A549 (cell line): Measurements from ENCODE around the gene ELAC2. TPM values are rescaled to one million over a fixed set of nuclear protein-coding genes. Genes with fewer than 3 reads are reported as not detected.

Source experiments
- ATAC-seq, 2 experiments: fragments of 200-7000 bp in 1 of 2; fragments of >200 bp in 1 of 2; cut with Nextera tagmentation in 1 of 2; cut with Tn5 transposase in 1 of 2; 3 replicates each; pipeline versions ENCODE4 v1.8.0 to v1.9.1; 2018 to 2020; ENCODE audit warnings: mild to moderate bottlenecking in 1 of 2, moderate library complexity in 1 of 2
- CTCF ChIA-PET: fragments of 300-600 bp; sonication (Branson Sonifier 250); formaldehyde crosslinking; extraction: SDS; loops from one replicate; lab custom pipeline; 2021; ENCODE audit warnings: antibody characterized with exemption, inconsistent platforms; lab: Yijun Ruan, JAX
- POLR2A ChIA-PET: fragments of 350-600 bp; formaldehyde crosslinking; extraction: SDS; loops from one replicate; lab custom pipeline; 2021; ENCODE audit warnings: antibody characterized with exemption, inconsistent platforms; lab: Yijun Ruan, JAX
- DNase-seq, 2 experiments: peaks; one replicate each; pipeline versions ENCODE4 v3.0.0 to v3.0.0-alpha.2; 2011 to 2016; ENCODE audit warnings: low read depth in 1 of 2, low spot score in 1 of 2
- FAIRE-seq: peaks from 2 replicates; lab custom pipeline; 2011; peaks lifted over from hg19 to GRCh38; lab: Jason Lieb, UNC
- H3K27ac ChIP-seq, 2 experiments: fragments of >200 bp; sonication (Bioruptor Twin); formaldehyde crosslinking; 3 replicates each; pipeline ENCODE4 v1.5.1; 2016 to 2017
- H3K4me1 ChIP-seq: fragments of >200 bp; sonication (Bioruptor Twin); formaldehyde crosslinking; 3 replicates; pipeline ENCODE4 v1.6.1; 2016
- H3K4me2 ChIP-seq: fragments of >200 bp; sonication (Bioruptor Twin); formaldehyde crosslinking; 3 replicates; pipeline ENCODE4 v1.6.1; 2016
- H3K4me3 ChIP-seq: fragments of >200 bp; sonication (Bioruptor Twin); formaldehyde crosslinking; 3 replicates; pipeline ENCODE4 v1.5.1; 2016
- H3K9me3 ChIP-seq: fragments of >200 bp; sonication (Bioruptor Twin); formaldehyde crosslinking; 3 replicates; pipeline ENCODE4 v1.6.1; 2016
- BCL3 ChIP-seq: fragments of >200 bp; sonication (Bioruptor Twin); formaldehyde crosslinking; IDR thresholded peaks from 3 replicates; pipeline ENCODE4 v1.6.1; 2016
- CBX8 ChIP-seq: fragments of 200-600 bp; sonication (generic); IDR thresholded peaks from 2 replicates; pipeline ENCODE4 v1.6.1; 2016
- CHD2 ChIP-seq: fragments of 150-350 bp; IDR thresholded peaks from 2 replicates; pipeline ENCODE4 v1.6.1; 2014; ENCODE audit warnings: low read length; ENCODE audit not compliant: partially characterized antibody
- CTCF ChIP-seq: fragments of >200 bp; sonication (Bioruptor Twin); formaldehyde crosslinking; IDR thresholded peaks from 3 replicates; pipeline ENCODE4 v1.5.1; 2016
- EHF ChIP-seq: fragments of 250-450 bp; sonication (Bioruptor Pico); IDR thresholded peaks from 2 replicates; pipeline ENCODE4 v1.5.0; 2020; ENCODE audit warnings: mild to moderate bottlenecking
- EHMT2 ChIP-seq: fragments of 200-600 bp; sonication (generic); IDR thresholded peaks from 2 replicates; pipeline ENCODE4 v1.6.1; 2016; ENCODE audit warnings: antibody characterized with exemption, low read depth, mild to moderate bottlenecking, moderate library complexity
- FOSB ChIP-seq: fragments of 250-450 bp; sonication (Bioruptor Pico); IDR thresholded peaks from 2 replicates; pipeline ENCODE4 v1.5.0; 2020; ENCODE audit warnings: mild to moderate bottlenecking, moderate library complexity
- FOSL2 ChIP-seq, 2 experiments: fragments of 450-650 bp in 1 of 2; fragments of >200 bp in 1 of 2; sonication (Bioruptor Twin) in 1 of 2; formaldehyde crosslinking; IDR thresholded peaks; 2 replicates each; pipeline versions ENCODE4 v1.5.0 to v1.6.1; 2016 to 2020; ENCODE audit warnings: mild to moderate bottlenecking in 1 of 2, moderate library complexity in 1 of 2
- HDAC2 ChIP-seq: fragments of 200-600 bp; sonication (generic); IDR thresholded peaks from 2 replicates; pipeline ENCODE4 v1.6.1; 2016
- HOXA7 ChIP-seq: fragments of 250-450 bp; sonication (Bioruptor Pico); IDR thresholded peaks from 2 replicates; pipeline ENCODE4 v1.5.0; 2020; ENCODE audit warnings: mild to moderate bottlenecking, moderate library complexity
- JUN ChIP-seq, 2 experiments: fragments of >200 bp; sonication (Bioruptor Twin); formaldehyde crosslinking; IDR thresholded peaks; 2 replicates in 1 of 2; 3 replicates in 1 of 2; pipeline ENCODE4 v1.6.1; 2016 to 2017
- KDM5A ChIP-seq: fragments of 200-600 bp; sonication (generic); IDR thresholded peaks from 2 replicates; pipeline ENCODE4 v1.6.1; 2016; ENCODE audit warnings: antibody characterized with exemption, mild to moderate bottlenecking
- MAFK ChIP-seq: fragments of 450-650 bp; IDR thresholded peaks from 2 replicates; pipeline ENCODE4 v1.6.1; 2014; ENCODE audit not compliant: partially characterized antibody
- MYC ChIP-seq: IDR thresholded peaks from 2 replicates; pipeline ENCODE4 v1.6.1; 2012; ENCODE audit warnings: mild to moderate bottlenecking, inconsistent platforms, low read length, improper control_type of control experiment, borderline replicate concordance
- NFE2L2 ChIP-seq: fragments of 150-350 bp; conservative IDR thresholded peaks from 2 replicates; pipeline ENCODE4 v1.6.1; 2014; ENCODE audit warnings: low read length
- NPAS2 ChIP-seq: fragments of 250-450 bp; sonication (Bioruptor Pico); IDR thresholded peaks from 2 replicates; pipeline ENCODE4 v1.8.0; 2022; ENCODE audit warnings: mild to moderate bottlenecking, moderate library complexity, borderline replicate concordance
- PBX3 ChIP-seq: IDR thresholded peaks from 2 replicates; pipeline ENCODE4 v1.6.1; 2012
- PHF8 ChIP-seq: fragments of 200-600 bp; sonication (generic); IDR thresholded peaks from 2 replicates; pipeline ENCODE4 v1.6.1; 2016; ENCODE audit warnings: low read depth, mild to moderate bottlenecking, antibody characterized with exemption, moderate library complexity, borderline replicate concordance
- POLR2A ChIP-seq: IDR thresholded peaks from 2 replicates; pipeline ENCODE4 v1.6.1; 2012; ENCODE audit warnings: mild to moderate bottlenecking, low read length
- RAD21 ChIP-seq, 2 experiments: fragments of >200 bp in 1 of 2; sonication (Bioruptor Twin) in 1 of 2; formaldehyde crosslinking in 1 of 2; IDR thresholded peaks in 1 of 2; conservative IDR thresholded peaks in 1 of 2; 2 replicates in 1 of 2; 3 replicates in 1 of 2; pipeline ENCODE4 v1.6.1; 2012 to 2018; ENCODE audit warnings: inconsistent platforms in 1 of 2
- RARB ChIP-seq: fragments of 250-450 bp; sonication (Bioruptor Pico); IDR thresholded peaks from 2 replicates; pipeline ENCODE4 v1.8.0; 2021; ENCODE audit warnings: mild to moderate bottlenecking, moderate library complexity
- RCOR1 ChIP-seq: fragments of 150-350 bp; IDR thresholded peaks from 2 replicates; pipeline ENCODE4 v1.6.1; 2014; ENCODE audit warnings: antibody characterized with exemption, low read length, low read depth
- RNF2 ChIP-seq: fragments of 200-600 bp; sonication (generic); IDR thresholded peaks from 2 replicates; pipeline ENCODE4 v1.6.1; 2016; ENCODE audit warnings: low read depth, mild to moderate bottlenecking, antibody characterized with exemption, moderate library complexity, borderline replicate concordance
- SMC3 ChIP-seq: fragments of >200 bp; sonication (Bioruptor Twin); formaldehyde crosslinking; IDR thresholded peaks from 3 replicates; pipeline ENCODE4 v1.6.1; 2018; ENCODE audit warnings: inconsistent platforms
- TP53 ChIP-seq: fragments of 250-450 bp; sonication (Bioruptor Pico); IDR thresholded peaks from 2 replicates; pipeline ENCODE4 v1.5.0; 2021; ENCODE audit warnings: mild to moderate bottlenecking, moderate library complexity
- USF2 ChIP-seq: fragments of 450-650 bp; IDR thresholded peaks from 2 replicates; pipeline ENCODE4 v1.6.1; 2014; ENCODE audit warnings: antibody characterized with exemption
- ZFP36 ChIP-seq: fragments of 450-650 bp; IDR thresholded peaks from 2 replicates; pipeline ENCODE4 v1.6.1; 2014; ENCODE audit warnings: borderline replicate concordance; ENCODE audit not compliant: partially characterized antibody
- ZSCAN20 ChIP-seq: fragments of 250-450 bp; sonication (Bioruptor Pico); IDR thresholded peaks from 2 replicates; pipeline ENCODE4 v1.8.0; 2022; ENCODE audit warnings: mild to moderate bottlenecking, moderate library complexity
- WGBS: methylation state at CpG from one replicate; pipeline ENCODE4 v1.1.6; 2017; ENCODE audit errors: missing lambda C conversion rate; 5-methylcytosine and 5-hydroxymethylcytosine counted together
- polyA plus RNA-seq, 4 experiments: library from polyadenylated mRNA; depleted of rRNA in 3 of 4; stranded (reverse); fragments of >200 nt; fragmentation: RNase III in 1 of 4; extraction: RNeasy Plus Mini Kit Qiagen cat#74134 plus additional on column Dnase treatment in 1 of 4; gene quantifications; 2 replicates in 3 of 4; 3 replicates in 1 of 4; pipeline ENCODE4 v1.2.3, GENCODE V29; 2011 to 2017

Gene ELAC2
- polyA plus RNA-seq, 2 of the 4 experiments (the other 2 are of a cell fraction), result 97.9 to 106 TPM

GRCh38 chr17:13014801-13015200, 3.0 kb downstream of the ELAC2 start:
- CTCF ChIA-PET, result interaction anchor here (0.7 to 10.0 kb wide), 5 partner anchors 10 to 16 kb away, joined by 4 to 58 read pairs (median 7); no protein-coding TSS in a partner anchor
- ATAC-seq, result no peak
- H3K9me3 ChIP-seq, result no peaks in the 10 kb centered on the region
- POLR2A ChIA-PET, result no interaction called here
- H3K4me2 ChIP-seq, result no peak overlapping the region
- no peak overlapping the region for H3K4me3 ChIP-seq
- WGBS, result 96% methylated on average over 7 of the region's 7 CpGs
- no peak for FAIRE-seq
- no peak for DNase-seq
- H3K4me1 ChIP-seq, result peaks cover 13% of the 10 kb centered on the region
- no peak for TF ChIP-seq KDM5A
- TF ChIP-seq HOXA7 (CRISPR knock-in tag), result no peak
- TF ChIP-seq EHMT2, result no peak
- no peak for TF ChIP-seq ZSCAN20 (CRISPR knock-in tag)
- no peak for TF ChIP-seq CTCF
- TF ChIP-seq RNF2, result no peak
- TF ChIP-seq JUN (IDR thresholded peaks at IDR 0.05), result no peak
- TF ChIP-seq RARB (CRISPR knock-in tag), result no peak
- no peak for TF ChIP-seq BCL3
- no peak for TF ChIP-seq PBX3
- no peak for TF ChIP-seq USF2
- no peak for TF ChIP-seq HDAC2
- TF ChIP-seq MYC, result no peak
- TF ChIP-seq RAD21 (conservative IDR thresholded peaks at IDR 0.05 in 1 of 2, IDR thresholded peaks at IDR 0.05 in 1 of 2), result no peak
- no peak overlapping the region for H3K27ac ChIP-seq

- ATAC-seq, result no peak
- CTCF ChIA-PET, result interaction anchor here (0.6 to 10.0 kb wide), 4 partner anchors 9 to 20 kb away, joined by 3 to 58 read pairs (median 4); no protein-coding TSS in a partner anchor
- 88% methylated on average over 7 of the region's 7 CpGs for WGBS
- no peak for DNase-seq
- TF ChIP-seq ZFP36 (no peak), EHF (CRISPR knock-in tag) (no peak), SMC3 (no peak), JUN (IDR thresholded peaks at IDR 0.05) (no peak), FOSB (CRISPR knock-in tag) (no peak), POLR2A (no peak), TP53 (no peak), NFE2L2 (no peak), CHD2 (no peak), RCOR1 (no peak), USF2 (no peak), MYC (no peak), NPAS2 (CRISPR knock-in tag) (no peak), FOSL2 (IDR thresholded peaks at IDR 0.05) (no peak), FOSL2 (CRISPR knock-in tag; IDR thresholded peaks at IDR 0.05) (no peak), MAFK (no peak), CBX8 (no peak), PHF8 (no peak), EHMT2 (no peak)
- TF ChIP-seq, all 56 proteins: peak for 0
- peaks cover under 1% of the 10 kb centered on the region; the same call in 1 of the 3 replicates for H3K4me1 ChIP-seq
- POLR2A ChIA-PET, result no interaction called here
- no peak for FAIRE-seq
- H3K27ac ChIP-seq, result no peak overlapping the region
- H3K4me3 ChIP-seq, result no peak overlapping the region
- no peak overlapping the region for H3K4me2 ChIP-seq
- no peaks in the 10 kb centered on the region for H3K9me3 ChIP-seq
Measured at GRCh38 chr17:13010959-13011358, 6.9 kb downstream of the ELAC2 start.
